ENCODE measurements around the gene FBXW8.

Gene FBXW8

GRCh38 chr12:117015811-117016210, 105.1 kb downstream of the FBXW8 start:
- H2AFZ ChIP-seq (ENCODE audit: insufficient read depth, low read length, poor library complexity), result no peak overlapping the region
- no peak overlapping the region for H3K9ac ChIP-seq (ENCODE audit: low read length)
- peaks cover 5 to 11% of the 10 kb centered on the region in 2 experiments for H3K36me3 ChIP-seq (ENCODE audit: control insufficient read depth in 1 of 2, insufficient read depth in 2 of 2, low read length in 2 of 2)
- H3K4me3 ChIP-seq (ENCODE audit: low read depth, low read length), result no peak overlapping the region
- no peak overlapping the region for H4K12ac ChIP-seq (ENCODE audit: low read depth, low read length)
- H3K9me3 ChIP-seq (ENCODE audit: insufficient read depth, low read depth, low read length), result no peaks in the 10 kb centered on the region
- H2AK5ac ChIP-seq (ENCODE audit: low read length), result no peak overlapping the region
- H2BK120ac ChIP-seq (ENCODE audit: insufficient read depth, low read length, poor library complexity), result no peak overlapping the region
- no peak overlapping the region for H3K18ac ChIP-seq (ENCODE audit: low read length)
- no peak overlapping the region for H3K27ac ChIP-seq (ENCODE audit: low read depth, low read length)
- no peak overlapping the region for H4K91ac ChIP-seq (ENCODE audit: low read depth, low read length)
- no peak overlapping the region for H3K23ac ChIP-seq (ENCODE audit: low read length)
- no peak overlapping the region for H4K8ac ChIP-seq (ENCODE audit: low read depth, low read length)
- no peaks in the 10 kb centered on the region for H3K79me1 ChIP-seq (ENCODE audit: low read length)
- H3K4me2 ChIP-seq (ENCODE audit: low read length), result no peak overlapping the region
- no peak overlapping the region for H3K14ac ChIP-seq (ENCODE audit: low read length)
- H3K4ac ChIP-seq (ENCODE audit: low read depth, low read length), result no peak overlapping the region
- peaks cover 0 to 3% of the 10 kb centered on the region in 2 experiments for H3K4me1 ChIP-seq (ENCODE audit: control insufficient read depth in 1 of 2, insufficient read depth in 2 of 2, low read length in 2 of 2)
- no peak for DNase-seq
- no peaks in the 10 kb centered on the region for H3K27me3 ChIP-seq (ENCODE audit: insufficient read depth, low read length)
- H3K79me2 ChIP-seq (ENCODE audit: control insufficient read depth, insufficient read depth, low read length, poor library complexity), result no peaks in the 10 kb centered on the region
- H2BK12ac ChIP-seq (ENCODE audit: low read length), result no peak overlapping the region
- no peak overlapping the region for H2BK5ac ChIP-seq (ENCODE audit: low read depth, low read length, poor library complexity)

GRCh38 chr12:117017807-117018206, 107.1 kb downstream of the FBXW8 start:
- Histone ChIP-seq H3K27ac (ENCODE audit: low read depth, low read length) (no peak overlapping the region), H2BK120ac (ENCODE audit: insufficient read depth, low read length, poor library complexity) (no peak overlapping the region), H3K18ac (ENCODE audit: low read length) (no peak overlapping the region), H3K79me2 (ENCODE audit: control insufficient read depth, insufficient read depth, low read length, poor library complexity) (no peaks in the 10 kb centered on the region), H3K79me1 (ENCODE audit: low read length) (no peaks in the 10 kb centered on the region), H3K4ac (ENCODE audit: low read depth, low read length) (no peak overlapping the region), H3K4me2 (ENCODE audit: low read length) (no peak overlapping the region), H2BK5ac (ENCODE audit: low read depth, low read length, poor library complexity) (no peak overlapping the region), H3K23ac (ENCODE audit: low read length) (no peak overlapping the region), H3K9me3 (ENCODE audit: insufficient read depth, low read depth, low read length) (no peaks in the 10 kb centered on the region), H3K4me1 (ENCODE audit: control insufficient read depth in 1 of 2, insufficient read depth in 2 of 2, low read length in 2 of 2) (peaks cover 0 to 4% of the 10 kb centered on the region in 2 experiments), H2AFZ (ENCODE audit: insufficient read depth, low read length, poor library complexity) (no peak overlapping the region), H3K4me3 (ENCODE audit: low read depth, low read length) (no peak overlapping the region), H3K36me3 (ENCODE audit: control insufficient read depth in 1 of 2, insufficient read depth in 2 of 2, low read length in 2 of 2) (peaks cover 5 to 9% of the 10 kb centered on the region in 2 experiments), H2BK12ac (ENCODE audit: low read length) (no peak overlapping the region), H4K12ac (ENCODE audit: low read depth, low read length) (no peak overlapping the region), H3K14ac (ENCODE audit: low read length) (no peak overlapping the region), H4K91ac (ENCODE audit: low read depth, low read length) (no peak overlapping the region), H3K9ac (ENCODE audit: low read length) (no peak overlapping the region), H4K8ac (ENCODE audit: low read depth, low read length) (no peak overlapping the region), H3K27me3 (ENCODE audit: insufficient read depth, low read length) (no peaks in the 10 kb centered on the region), H2AK5ac (ENCODE audit: low read length) (no peak overlapping the region)
- no CpG with 5 or more reads among the region's 9 CpGs for WGBS (ENCODE audit: extremely low coverage, insufficient coverage, insufficient read length)
- DNase-seq, result no peak

- H2BK12ac ChIP-seq (ENCODE audit: low read length), result no peak overlapping the region
- DNase-seq, result no peak
- no peaks in the 10 kb centered on the region for H3K27me3 ChIP-seq (ENCODE audit: insufficient read depth, low read length)
- no peaks in the 10 kb centered on the region for H3K79me1 ChIP-seq (ENCODE audit: low read length)
- no peaks in the 10 kb centered on the region for H3K9me3 ChIP-seq (ENCODE audit: insufficient read depth, low read depth, low read length)
- H2BK120ac ChIP-seq (ENCODE audit: insufficient read depth, low read length, poor library complexity), result no peak overlapping the region
- no peak overlapping the region for H3K18ac ChIP-seq (ENCODE audit: low read length)
- H2AK5ac ChIP-seq (ENCODE audit: low read length), result no peak overlapping the region
- H4K12ac ChIP-seq (ENCODE audit: low read depth, low read length), result no peak overlapping the region
- H2AFZ ChIP-seq (ENCODE audit: insufficient read depth, low read length, poor library complexity), result no peak overlapping the region
- no peak overlapping the region for H4K91ac ChIP-seq (ENCODE audit: low read depth, low read length)
- peaks cover 5 to 9% of the 10 kb centered on the region in 2 experiments for H3K36me3 ChIP-seq (ENCODE audit: control insufficient read depth in 1 of 2, insufficient read depth in 2 of 2, low read length in 2 of 2)
- H3K14ac ChIP-seq (ENCODE audit: low read length), result no peak overlapping the region
- H3K27ac ChIP-seq (ENCODE audit: low read depth, low read length), result no peak overlapping the region
- H3K4me2 ChIP-seq (ENCODE audit: low read length), result no peak overlapping the region
- H3K4me3 ChIP-seq (ENCODE audit: low read depth, low read length), result no peak overlapping the region
- no peak overlapping the region for H3K4ac ChIP-seq (ENCODE audit: low read depth, low read length)
- no peak overlapping the region for H4K8ac ChIP-seq (ENCODE audit: low read depth, low read length)
- no peak overlapping the region for H3K23ac ChIP-seq (ENCODE audit: low read length)
- no CpG with 5 or more reads among the region's 14 CpGs for WGBS (ENCODE audit: extremely low coverage, insufficient coverage, insufficient read length)
- no peak overlapping the region for H2BK5ac ChIP-seq (ENCODE audit: low read depth, low read length, poor library complexity)
- no peak overlapping the region for H3K9ac ChIP-seq (ENCODE audit: low read length)
- H3K79me2 ChIP-seq (ENCODE audit: control insufficient read depth, insufficient read depth, low read length, poor library complexity), result no peaks in the 10 kb centered on the region
- H3K4me1 ChIP-seq (ENCODE audit: control insufficient read depth in 1 of 2, insufficient read depth in 2 of 2, low read length in 2 of 2), result peaks cover 0 to 4% of the 10 kb centered on the region in 2 experiments
Observed at GRCh38 chr12:117018276-117018675, 107.5 kb downstream of the FBXW8 start.

GRCh38 chr12:117018685-117019084, 107.9 kb downstream of the FBXW8 start:
- H3K18ac ChIP-seq (ENCODE audit: low read length), result no peak overlapping the region
- no peaks in the 10 kb centered on the region for H3K27me3 ChIP-seq (ENCODE audit: insufficient read depth, low read length)
- H2BK5ac ChIP-seq (ENCODE audit: low read depth, low read length, poor library complexity), result no peak overlapping the region
- no peak overlapping the region for H4K12ac ChIP-seq (ENCODE audit: low read depth, low read length)
- H3K4ac ChIP-seq (ENCODE audit: low read depth, low read length), result no peak overlapping the region
- no peaks in the 10 kb centered on the region for H3K79me2 ChIP-seq (ENCODE audit: control insufficient read depth, insufficient read depth, low read length, poor library complexity)
- H4K8ac ChIP-seq (ENCODE audit: low read depth, low read length), result no peak overlapping the region
- H3K14ac ChIP-seq (ENCODE audit: low read length), result no peak overlapping the region
- no peak overlapping the region for H2BK120ac ChIP-seq (ENCODE audit: insufficient read depth, low read length, poor library complexity)
- no CpG with 5 or more reads among the region's 3 CpGs for WGBS (ENCODE audit: extremely low coverage, insufficient coverage, insufficient read length)
- no peak overlapping the region for H3K9ac ChIP-seq (ENCODE audit: low read length)
- no peak overlapping the region for H3K27ac ChIP-seq (ENCODE audit: low read depth, low read length)
- no peak overlapping the region for H2BK12ac ChIP-seq (ENCODE audit: low read length)
- no peaks in the 10 kb centered on the region for H3K9me3 ChIP-seq (ENCODE audit: insufficient read depth, low read depth, low read length)
- H3K4me3 ChIP-seq (ENCODE audit: low read depth, low read length), result no peak overlapping the region
- no peak overlapping the region for H3K4me2 ChIP-seq (ENCODE audit: low read length)
- peaks cover 5 to 9% of the 10 kb centered on the region in 2 experiments for H3K36me3 ChIP-seq (ENCODE audit: control insufficient read depth in 1 of 2, insufficient read depth in 2 of 2, low read length in 2 of 2)
- H3K4me1 ChIP-seq (ENCODE audit: control insufficient read depth in 1 of 2, insufficient read depth in 2 of 2, low read length in 2 of 2), result peaks cover 0 to 4% of the 10 kb centered on the region in 2 experiments
- H4K91ac ChIP-seq (ENCODE audit: low read depth, low read length), result no peak overlapping the region
- H2AFZ ChIP-seq (ENCODE audit: insufficient read depth, low read length, poor library complexity), result no peak overlapping the region
- no peak for DNase-seq
- no peak overlapping the region for H3K23ac ChIP-seq (ENCODE audit: low read length)
- no peaks in the 10 kb centered on the region for H3K79me1 ChIP-seq (ENCODE audit: low read length)
- no peak overlapping the region for H2AK5ac ChIP-seq (ENCODE audit: low read length)
